HUDEP-2 (cell line): ENCODE results near the gene TOMM7.
A peak's percentile ranks its signal among the peaks of the same experiment; 100 is the strongest.
"Not testable (repeated sequence)": the region's sequence is repeated elsewhere in the genome, so short reads cannot be mapped to it uniquely, and the experiment has no call there.

Source experiments
- DNase-seq, 76 experiments: peaks; one replicate each; lab custom pipeline; 2025; ENCODE audit not compliant: unreplicated experiment in 76 of 76; lab: John Stamatoyannopoulos, UW

The TOMM7 gene

DNA sequence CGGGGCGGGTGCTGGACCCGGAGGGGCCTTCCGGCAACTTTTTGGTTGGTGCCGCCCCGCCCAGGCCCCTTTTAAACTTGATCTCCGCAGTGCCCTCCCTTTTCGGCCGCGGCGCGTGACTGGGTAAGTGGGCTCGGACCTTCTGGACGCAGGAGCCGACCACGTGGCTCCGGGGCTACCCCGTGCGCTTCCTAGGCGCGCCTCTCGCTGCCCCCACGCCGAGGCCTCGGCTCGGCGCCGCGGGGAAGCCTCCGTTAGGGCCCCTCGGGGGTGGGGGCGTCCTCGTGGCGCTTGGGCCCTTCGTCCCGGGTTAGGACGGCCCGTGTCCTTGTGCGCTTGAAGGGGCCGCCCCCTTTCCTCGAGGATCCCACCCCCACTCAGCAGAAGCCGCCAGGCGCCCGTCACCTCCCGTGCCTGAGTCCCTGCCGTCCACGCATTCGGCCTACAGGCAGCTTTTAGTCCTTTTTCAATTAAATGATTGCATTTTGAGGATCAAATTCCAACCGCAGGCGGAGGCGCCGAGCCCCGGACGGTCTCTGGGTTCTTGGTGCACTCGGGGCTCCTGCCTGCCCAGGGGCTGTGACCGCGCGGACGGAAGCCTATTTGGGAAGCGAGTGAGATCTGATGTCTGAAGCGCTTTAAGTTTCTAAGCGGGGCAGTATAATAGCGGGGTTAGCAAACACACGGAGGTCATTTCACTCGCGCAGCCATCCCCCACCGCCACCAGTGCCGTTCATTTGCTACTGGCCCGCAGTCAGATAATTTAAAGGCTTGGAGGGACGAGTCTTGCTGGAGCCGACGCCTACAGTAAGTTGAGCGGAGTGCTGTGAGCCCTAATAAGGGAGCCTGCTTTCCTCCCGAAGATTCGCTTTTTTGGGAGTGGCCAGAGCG lies 31.8 kb upstream of the TOMM7 start:
- DNase-seq = peak in 75 of 76 experiments; percentile 25 to 95 (median 83)

GRCh38 chr7:22853674-22854157 lies 31.1 kb upstream of the TOMM7 start:
- DNase-seq = peak in 10 of 76 experiments; percentile 21 to 68 (median 38)

DNA sequence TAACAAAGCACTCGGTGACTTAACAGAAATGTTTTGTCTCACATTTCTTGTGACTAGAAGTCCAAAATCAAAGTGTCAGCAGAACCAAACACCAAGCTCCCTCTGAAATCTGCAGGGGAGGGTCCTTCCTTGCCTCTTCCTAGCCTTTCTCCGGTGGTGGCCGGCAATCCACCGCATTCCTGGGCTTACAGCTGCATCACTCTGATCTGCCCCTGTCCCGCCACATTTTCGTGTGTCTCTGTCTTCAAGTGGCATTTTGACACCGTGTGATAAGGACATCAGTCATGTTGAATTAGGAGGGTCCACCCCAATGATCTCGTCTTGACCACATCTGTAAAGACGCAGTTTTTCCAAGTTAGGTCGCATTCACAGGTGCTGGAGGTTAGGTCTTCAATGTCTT lies 30.5 kb upstream of the TOMM7 start:
- DNase-seq = no peak

DNA sequence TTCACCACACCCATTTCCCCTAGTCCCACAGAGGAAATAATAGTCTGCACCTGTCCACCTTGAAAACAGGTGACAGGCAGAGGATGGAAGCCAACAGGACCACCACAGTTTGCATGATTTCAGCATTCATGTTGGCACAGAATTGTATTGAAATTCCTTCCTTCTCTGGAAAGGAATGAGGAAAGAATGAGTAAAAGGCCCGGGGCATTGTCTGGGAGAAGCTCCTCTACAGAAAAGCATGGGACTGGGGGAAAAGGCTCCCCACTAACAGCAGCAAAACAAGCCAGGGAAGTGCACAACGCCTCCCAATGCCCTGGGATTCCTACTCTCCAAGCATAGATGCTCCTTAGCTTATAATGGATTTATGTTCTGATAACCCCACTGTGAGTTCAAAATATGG lies 28.5 kb upstream of the TOMM7 start:
- DNase-seq = no peak

DNA sequence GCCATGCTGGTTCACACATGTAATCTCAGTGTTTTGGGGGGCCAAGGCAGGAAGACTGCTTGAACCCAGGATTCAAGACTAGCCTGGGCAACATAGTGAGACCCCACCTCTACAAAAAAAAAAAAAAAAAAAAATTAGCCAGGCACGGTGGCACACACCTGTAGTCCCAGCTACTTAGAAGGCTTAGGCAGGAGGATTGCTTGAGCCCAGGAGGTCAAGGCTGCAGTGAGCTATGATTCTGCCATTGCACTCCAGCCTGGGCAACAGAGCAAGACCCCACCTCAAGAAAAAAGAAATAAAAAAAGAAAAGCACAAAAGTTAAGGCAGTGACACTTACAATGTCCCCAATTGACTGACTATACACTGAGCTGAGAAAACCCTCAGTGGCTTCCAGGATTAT lies 27.7 kb upstream of the TOMM7 start:
- DNase-seq = peak in 1 of 76 experiments; percentile 6

GRCh38 chr7:22849662-22850061 lies 27.0 kb upstream of the TOMM7 start:
- no peak for DNase-seq

GRCh38 chr7:22849172-22849571 lies 26.5 kb upstream of the TOMM7 start:
- peak in 2 of 76 experiments; percentile 6 to 7 for DNase-seq

DNA sequence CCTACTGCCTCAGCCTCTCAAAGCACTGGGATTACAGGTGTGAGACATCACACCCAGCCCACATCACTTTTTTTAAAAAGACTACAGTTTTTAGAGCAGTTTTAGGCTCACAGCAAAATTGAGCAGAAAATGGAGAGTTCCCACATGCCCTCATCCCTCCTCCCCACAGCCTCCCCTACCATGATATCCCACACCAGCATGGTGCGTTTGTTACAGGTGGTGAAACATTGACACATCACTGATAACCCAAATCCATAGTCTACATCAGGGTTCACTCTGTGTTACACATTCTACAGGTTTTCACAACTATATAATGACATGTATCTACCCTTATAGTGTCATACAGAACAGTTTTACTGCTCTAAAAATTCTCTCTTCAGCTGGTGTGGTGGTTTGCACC lies 24.3 kb upstream of the TOMM7 start:
- DNase-seq = no peak

DNA sequence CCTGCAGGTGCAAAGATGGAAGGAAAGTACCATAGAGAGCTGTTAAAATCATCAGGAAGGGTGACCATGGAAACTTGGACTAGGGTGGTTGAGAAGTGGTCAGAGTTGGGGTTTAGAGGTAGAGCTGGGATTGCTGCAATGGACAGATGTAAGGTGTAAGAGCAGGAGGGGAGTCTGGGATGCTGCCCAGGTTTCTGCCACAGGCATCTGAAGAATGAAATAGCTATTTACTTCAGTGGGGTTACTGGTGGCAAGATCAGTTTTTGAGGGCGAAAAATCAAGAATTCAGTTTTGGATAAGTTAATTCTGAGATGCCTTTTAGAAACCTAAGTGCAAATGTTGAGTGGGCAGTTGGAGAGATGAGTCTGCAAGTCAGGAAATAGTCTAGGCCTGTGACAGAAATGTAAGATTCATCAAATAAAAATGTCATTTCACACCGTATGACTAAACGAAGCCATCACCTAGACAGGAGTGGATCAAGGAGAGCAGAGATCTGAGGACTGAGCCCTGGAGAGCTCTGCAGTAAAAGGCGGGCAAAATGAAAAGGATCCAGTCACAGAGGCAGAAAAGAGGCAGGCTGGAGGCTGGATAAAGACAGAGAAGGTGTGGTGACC lies 22.7 kb upstream of the TOMM7 start:
- no peak for DNase-seq

GRCh38 chr7:22843681-22844309 lies 21.1 kb upstream of the TOMM7 start:
- DNase-seq = no peak

- no peak for DNase-seq
Observed at GRCh38 chr7:22842973-22843372, 20.3 kb upstream of the TOMM7 start.

GRCh38 chr7:22842383-22842941 lies 19.8 kb upstream of the TOMM7 start:
- no peak for DNase-seq

DNA sequence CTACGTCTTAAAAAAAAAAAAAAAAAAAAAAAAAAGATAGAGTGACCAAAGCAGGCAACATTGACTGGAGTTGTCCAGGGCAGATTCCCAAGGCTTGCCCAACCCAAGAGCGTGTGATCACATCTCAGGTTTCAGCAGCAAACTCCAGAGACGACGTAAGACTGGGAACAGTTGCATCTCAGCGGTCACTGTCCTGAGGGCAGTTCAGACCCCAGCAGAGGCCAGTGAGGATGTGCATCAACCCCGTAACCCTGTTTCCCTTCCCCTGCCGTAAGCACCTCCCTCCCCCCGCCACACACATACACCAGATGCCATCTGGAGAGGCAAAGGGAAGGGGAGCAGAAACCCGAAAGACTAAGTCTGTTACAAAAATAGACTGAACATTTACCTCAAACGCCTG lies 19.3 kb upstream of the TOMM7 start:
- no peak for DNase-seq

DNA sequence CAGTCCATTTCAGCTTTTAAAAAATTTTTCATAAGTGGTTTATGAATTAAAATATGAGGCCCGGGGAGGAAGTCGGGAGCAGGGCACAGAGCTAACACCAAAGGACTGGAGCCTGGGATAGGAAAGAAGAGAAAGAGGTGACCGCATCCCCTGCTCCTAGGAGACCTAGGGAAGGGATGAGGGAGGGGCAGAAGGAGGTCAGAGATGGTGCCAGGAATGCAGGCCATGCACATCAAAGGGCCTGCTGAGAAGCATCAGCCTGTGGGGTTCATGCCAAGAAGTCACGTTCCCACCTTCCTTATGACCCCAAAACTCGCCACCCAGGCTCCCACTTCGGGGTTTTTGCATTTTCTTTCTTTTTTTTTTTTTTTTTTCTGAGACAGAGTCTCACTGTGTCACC lies 14.7 kb upstream of the TOMM7 start:
- DNase-seq = no peak

DNA sequence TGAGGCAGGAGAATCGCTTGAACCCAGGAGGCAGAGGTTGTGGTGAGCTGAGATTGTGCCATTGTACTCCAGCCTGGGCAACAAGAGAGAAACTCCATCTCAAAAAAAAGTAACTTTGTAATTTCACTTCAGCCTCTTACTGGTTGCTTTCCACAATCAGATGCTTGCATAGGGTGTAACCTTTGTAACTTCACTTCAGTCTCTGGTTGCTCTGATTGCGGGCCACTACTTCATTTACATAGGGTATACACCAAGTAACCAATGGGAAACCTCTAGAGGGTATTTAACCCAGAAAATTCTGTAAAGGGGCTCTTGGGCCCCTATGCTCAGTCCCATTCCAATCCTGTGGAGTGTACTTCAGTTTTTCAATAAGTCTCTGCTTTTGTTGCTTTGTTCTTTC lies 13.9 kb upstream of the TOMM7 start:
- DNase-seq = not testable (repeated sequence)

DNA sequence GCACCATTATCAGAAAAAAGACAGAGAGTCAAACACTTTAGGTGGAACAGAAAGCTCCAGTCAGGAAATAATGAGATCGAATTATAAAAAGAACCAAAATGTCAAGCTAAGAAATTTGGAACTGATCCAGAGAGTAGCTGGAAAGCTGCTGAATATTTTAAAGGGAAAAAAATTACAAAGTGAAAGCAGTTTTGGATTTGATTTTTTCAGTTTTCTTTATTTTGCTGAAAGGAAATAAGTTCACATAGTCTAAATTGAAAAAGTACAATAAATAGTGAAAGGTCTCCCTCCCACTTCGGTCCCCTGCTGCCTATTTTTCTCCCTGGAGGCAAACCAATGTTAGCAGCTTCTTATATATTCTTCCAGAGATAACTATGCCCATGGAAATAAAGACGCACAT lies 11.3 kb upstream of the TOMM7 start:
- DNase-seq = no peak

DNA sequence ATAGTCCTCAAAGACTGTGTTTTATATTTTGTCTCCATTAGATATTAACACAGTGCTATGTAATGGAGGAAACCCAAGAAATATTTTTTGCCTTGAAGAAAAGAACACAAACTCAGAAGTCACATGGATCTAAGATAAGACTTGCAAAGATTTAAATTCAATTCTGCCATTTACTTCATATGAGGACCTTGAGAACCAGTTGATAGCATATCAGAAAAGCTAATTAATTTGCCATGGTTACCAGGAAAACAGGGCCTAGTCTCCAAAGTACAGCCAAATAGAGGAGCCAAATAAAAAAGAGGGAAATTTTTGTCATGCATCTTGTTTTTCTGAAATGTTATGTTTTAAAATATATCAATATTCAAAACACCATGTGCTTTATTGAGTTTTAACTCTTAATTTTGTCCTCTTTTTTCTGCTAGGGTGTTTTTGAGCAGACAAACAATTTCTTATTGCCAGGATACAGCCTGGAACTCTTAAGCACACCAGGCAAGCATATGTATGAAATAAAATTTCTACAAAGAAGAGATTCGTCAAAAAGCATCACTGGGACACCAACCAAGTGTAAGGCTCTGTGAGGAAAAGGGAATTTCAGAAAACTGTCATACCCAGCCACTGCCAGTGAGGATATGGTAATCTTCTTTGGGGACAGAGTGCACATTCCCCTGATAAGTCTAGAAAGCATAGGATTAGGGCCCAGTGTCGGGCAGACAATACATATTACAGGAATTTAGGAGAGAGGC lies 10.6 kb upstream of the TOMM7 start:
- no peak for DNase-seq

- no peak for DNase-seq
Observed at GRCh38 chr7:22832401-22832800, 9.8 kb upstream of the TOMM7 start.

DNA sequence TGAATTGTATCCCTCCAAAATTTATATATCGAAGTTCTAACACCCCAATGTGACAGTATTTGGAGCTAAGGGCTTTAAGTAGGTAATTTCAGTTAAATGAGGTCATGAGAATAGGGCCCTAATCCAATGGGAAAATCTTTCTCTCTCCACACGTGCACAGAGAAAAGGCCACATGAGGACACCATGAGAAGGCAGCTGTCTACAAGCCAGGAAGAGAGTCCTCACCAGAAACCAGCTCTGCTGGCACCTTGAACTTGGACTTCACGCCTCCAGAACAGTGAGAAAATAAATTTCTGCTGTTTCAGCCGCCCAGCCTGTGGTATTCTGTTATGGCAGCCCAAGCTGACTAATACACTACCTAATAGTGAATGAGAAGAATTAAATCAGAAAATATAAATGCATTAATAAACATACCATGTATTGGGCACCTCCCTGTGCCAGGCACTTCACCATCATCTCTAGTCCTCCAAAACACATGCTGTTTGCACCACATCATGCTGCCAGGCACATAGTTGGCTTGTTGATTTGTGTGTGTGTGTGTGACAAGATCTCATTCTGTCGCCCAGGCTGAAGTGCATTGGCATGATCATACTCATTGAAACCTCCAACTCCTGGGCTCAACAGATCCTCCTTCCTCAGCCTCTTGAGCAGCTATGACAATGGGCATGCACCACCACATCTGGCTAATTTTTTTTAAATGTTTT lies 9.1 kb upstream of the TOMM7 start:
- no peak for DNase-seq

DNA sequence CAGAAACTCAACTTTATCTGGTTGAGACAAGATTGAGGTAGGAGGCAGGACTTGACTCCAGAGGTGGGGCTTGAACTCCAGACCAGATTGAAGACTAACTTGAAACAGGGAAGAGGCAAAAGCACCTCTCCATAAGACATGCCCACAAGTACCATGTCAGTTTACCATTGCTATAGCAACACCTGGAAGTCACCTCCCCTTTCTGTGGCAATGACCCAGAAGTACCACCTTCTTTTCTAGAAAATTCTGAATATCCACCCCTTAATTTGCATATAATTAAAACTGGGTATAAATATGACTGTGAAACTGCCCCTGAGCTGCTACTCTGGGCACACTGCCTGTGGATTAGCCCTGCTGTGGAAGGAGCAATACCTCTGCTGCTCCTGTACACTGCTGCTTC lies 4.9 kb upstream of the TOMM7 start:
- no peak for DNase-seq
